DOHH2 (cell line): ENCODE results near the gene HOXC11.

Experiments used
- CTCF ChIP-seq: fragments of 200-600 bp; sonication (generic); IDR thresholded peaks from one replicate; pipeline ENCODE4 v1.5.1; 2014; ENCODE audit warnings: antibody characterized with exemption, mild to moderate bottlenecking, low read depth, low read length; ENCODE audit not compliant: poor library complexity, severe bottlenecking
- EZH2phosphoT487 ChIP-seq: fragments of 200-600 bp; sonication (generic); IDR thresholded peaks from 2 replicates; pipeline ENCODE4 v1.6.1; 2017; ENCODE audit warnings: borderline replicate concordance, mild to moderate bottlenecking, antibody characterized with exemption, low read length, moderate library complexity, mixed read lengths

DNA sequence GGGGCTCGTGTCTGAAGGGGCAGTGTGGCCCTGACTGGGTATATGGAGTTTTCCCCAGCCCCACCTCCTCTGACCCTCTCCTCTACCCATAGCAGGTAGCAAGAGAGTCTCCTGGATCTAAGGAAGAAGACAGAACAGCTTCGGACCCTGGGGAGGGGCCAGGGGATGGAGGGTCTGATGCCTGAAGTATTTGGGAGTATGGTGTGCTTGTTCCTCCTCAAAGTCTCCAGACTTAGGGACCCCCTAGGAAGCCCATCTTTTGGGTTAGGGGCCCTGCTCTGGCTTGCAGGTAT lies 35.3 kb downstream of the HOXC11 start:
- TF ChIP-seq EZH2phosphoT487: no peak
- no peak for TF ChIP-seq CTCF
